Testis (tissue), 3 donors: ENCODE data around the gene OR6J1. TPM values are rescaled to one million over a fixed set of nuclear protein-coding genes. Genes with fewer than 3 reads are reported as not detected.

Experiments used
- DNase-seq: peaks from one replicate; pipeline ENCODE4 v3.0.0-alpha.2; 2019
- H3K27ac ChIP-seq, 2 donors: fragments of 200-600 bp; sonication (generic); one replicate each; pipeline ENCODE4 v1.5.1; 2019
- H3K27me3 ChIP-seq: fragments of 200-600 bp; sonication (generic); one replicate; pipeline ENCODE4 v1.5.1; 2019
- H3K36me3 ChIP-seq: fragments of 200-600 bp; sonication (generic); one replicate; pipeline ENCODE4 v1.5.1; 2017; ENCODE audit warnings: low read depth; ENCODE audit errors: missing control alignments
- H3K4me1 ChIP-seq: fragments of 200-600 bp; sonication (generic); one replicate; pipeline ENCODE4 v1.5.1; 2019
- H3K4me3 ChIP-seq, 2 donors: fragments of 200-600 bp; sonication (generic); one replicate each; pipeline ENCODE4 v1.5.1; 2017 to 2019
- H3K9me3 ChIP-seq: fragments of 200-600 bp; sonication (generic); one replicate; pipeline ENCODE4 v1.5.1; 2017
- CTCF ChIP-seq, 3 experiments: fragments of 450-650 bp in 2 of 3; fragments of 200-600 bp in 1 of 3; sonication (generic) in 1 of 3; IDR thresholded peaks; one replicate each; pipeline ENCODE4 v1.5.1; 2016 to 2019; ENCODE audit warnings: antibody characterized with exemption in 3 of 3, mild to moderate bottlenecking in 2 of 3, moderate library complexity in 1 of 3
- POLR2A ChIP-seq: fragments of 450-650 bp; IDR thresholded peaks from one replicate; pipeline ENCODE4 v1.6.1; 2017; ENCODE audit warnings: antibody characterized with exemption, mild to moderate bottlenecking, moderate library complexity
- WGBS, 2 donors: methylation state at CpG; one replicate each; pipeline ENCODE4 v1.1.5; 2018; 5-methylcytosine and 5-hydroxymethylcytosine counted together
- intact Hi-C: fragments of 100-400 bp; cut with DNase I; formaldehyde crosslinking; loops from one replicate; pipeline ENCODE4 v1.15.1; 2023; ENCODE audit warnings: low total_unique reads
- polyA plus RNA-seq: library from polyadenylated mRNA; stranded (reverse); fragments of 350-450 nt; fragmentation: Illumina TruSeq; extraction: RNeasy Lipid Tissue Mini Kit (QIAGEN cat#74804); gene quantifications from one replicate; pipeline ENCODE4 v1.2.3, GENCODE V29; 2014; ENCODE audit warnings: low read depth, low replicate concordance; ENCODE audit not compliant: insufficient read depth
- total RNA-seq, 2 donors: library from RNA; depleted of rRNA; stranded (reverse); fragments of >200 nt; gene quantifications; one replicate each; pipeline ENCODE4 v1.2.3, GENCODE V29; 2016

The OR6J1 gene
- total and polyA plus RNA-seq, 3 donors from 2014 or later = 0.19 TPM; not detected in 2

DNA sequence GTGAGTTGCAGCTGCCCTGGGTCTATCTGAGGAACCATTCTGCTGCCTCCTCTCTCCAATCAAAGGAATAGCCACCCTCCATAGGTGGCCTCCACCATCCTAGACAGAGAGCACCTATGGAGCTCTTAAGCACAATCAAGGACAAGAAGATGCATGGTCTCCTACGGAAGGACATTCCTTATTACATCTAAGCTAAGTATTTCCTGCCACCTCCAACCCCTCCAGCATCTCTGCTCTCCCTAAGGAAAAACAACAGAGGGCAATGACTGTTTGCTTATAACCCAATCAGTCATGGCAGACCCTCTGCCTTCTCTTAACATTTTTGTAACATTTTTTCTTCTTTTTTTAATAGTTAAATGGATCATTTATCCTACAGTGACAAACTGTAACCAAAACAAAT is 14.8 kb upstream of the OR6J1 start:
- no peaks in the 10 kb centered on the region for H3K4me1 ChIP-seq
- no peaks in the 10 kb centered on the region for H3K9me3 ChIP-seq
- H3K36me3 ChIP-seq = no peaks in the 10 kb centered on the region
- DNase-seq = no peak
- no peak overlapping the region for H3K27ac ChIP-seq
- WGBS, 2 donors = 75 to 79% methylated on average over 1 of the region's 1 CpG
- intact Hi-C loops = no loop called here
- H3K4me3 ChIP-seq = no peak overlapping the region
- TF ChIP-seq CTCF (IDR thresholded peaks at IDR 0.05) = no peak
- TF ChIP-seq POLR2A = no peak
- H3K27me3 ChIP-seq = no peaks in the 10 kb centered on the region

DNA sequence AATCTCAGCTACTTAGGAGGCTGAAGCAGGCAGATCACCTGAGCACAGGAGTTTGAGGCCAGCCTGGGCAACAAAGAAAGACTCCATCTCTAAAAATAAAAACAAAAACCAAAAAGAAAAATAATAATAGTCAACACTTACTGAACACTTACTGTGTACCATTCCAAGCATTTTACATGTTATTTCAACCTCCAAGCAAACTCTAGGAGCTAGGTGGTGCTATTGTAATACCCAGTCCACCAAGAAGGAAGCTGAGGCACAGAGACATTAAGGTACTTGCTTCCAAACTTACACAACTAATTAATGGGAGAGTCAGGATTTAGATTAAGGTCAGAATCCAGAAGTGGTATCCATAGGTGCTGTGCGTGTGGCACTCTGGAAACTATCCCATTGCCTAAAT is 13.7 kb upstream of the OR6J1 start:
- H3K27me3 ChIP-seq = no peaks in the 10 kb centered on the region
- intact Hi-C loops = no loop called here
- 83 to 94% methylated on average over 1 of the region's 1 CpG for WGBS, 2 donors

GRCh38 chr14:22656945-22657731 is 13.0 kb upstream of the OR6J1 start:
- Histone ChIP-seq H3K27me3 (no peaks in the 10 kb centered on the region), H3K36me3 (no peaks in the 10 kb centered on the region), H3K9me3 (no peaks in the 10 kb centered on the region), H3K27ac (no peak overlapping the region), H3K4me3 (no peak overlapping the region), H3K4me1 (no peaks in the 10 kb centered on the region)
- whole genome bisulfite sequencing, 2 donors = 37 to 60% methylated on average over 8 of the region's 8 CpGs
- TF ChIP-seq POLR2A (no peak), CTCF (IDR thresholded peaks at IDR 0.05) (no peak)
- intact Hi-C loops = no loop called here
- peak; percentile 32 for DNase-seq

More for the DNA sequence above, 13.7 kb upstream of the OR6J1 start:
- Histone ChIP-seq H3K36me3 (no peaks in the 10 kb centered on the region), H3K4me3 (no peak overlapping the region), H3K9me3 (no peaks in the 10 kb centered on the region), H3K27ac (no peak overlapping the region), H3K4me1 (no peaks in the 10 kb centered on the region)
- DNase-seq = no peak
- TF ChIP-seq POLR2A = no peak
- TF ChIP-seq CTCF (IDR thresholded peaks at IDR 0.05) = no peak

DNA sequence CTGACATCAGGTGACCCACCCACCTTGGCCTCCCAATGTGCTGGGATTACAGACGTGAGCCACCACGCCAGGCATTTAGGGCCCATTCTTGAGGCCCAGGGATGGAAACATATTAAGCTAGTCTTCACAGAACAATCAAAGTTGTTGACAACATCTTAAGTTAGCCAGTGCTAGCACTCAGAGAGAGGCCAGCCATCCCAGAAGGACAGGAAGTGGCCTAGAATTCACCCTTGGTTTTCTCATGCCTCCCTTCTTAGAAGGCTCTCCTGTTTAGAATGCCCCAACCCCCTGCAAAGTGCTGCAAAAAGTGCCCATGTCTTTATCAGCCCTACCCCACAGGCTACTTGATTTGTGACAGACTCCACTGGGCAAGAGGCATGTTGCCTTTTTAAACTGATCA is 12.1 kb upstream of the OR6J1 start:
- Histone ChIP-seq H3K36me3 (no peaks in the 10 kb centered on the region), H3K9me3 (no peaks in the 10 kb centered on the region), H3K4me3 (no peak overlapping the region), H3K27ac (no peak overlapping the region), H3K4me1 (no peaks in the 10 kb centered on the region), H3K27me3 (no peaks in the 10 kb centered on the region)
- TF ChIP-seq POLR2A (no peak), CTCF (IDR thresholded peaks at IDR 0.05) (no peak)
- intact Hi-C loops = no loop called here
- 90 to 95% methylated on average over 2 of the region's 2 CpGs for WGBS, 2 donors
- no peak for DNase-seq
